Karpas-422 (cell line): ENCODE measurements around the gene SARNP. TPM values are rescaled to one million over a fixed set of nuclear protein-coding genes. Genes with fewer than 3 reads are reported as not detected.

Experiments
- DNase-seq: peaks from one replicate; pipeline ENCODE4 v3.0.0-alpha.2; 2015
- H2AFZ ChIP-seq: fragments of 200-600 bp; sonication (generic); 2 replicates; pipeline ENCODE4 v1.6.1; 2014; ENCODE audit warnings: antibody characterized with exemption, low read length, mixed read lengths
- H3K27ac ChIP-seq: fragments of 200-600 bp; sonication (generic); 2 replicates; pipeline ENCODE4 v1.5.1; 2014; ENCODE audit warnings: mild to moderate bottlenecking, low read length, moderate library complexity
- H3K27me3 ChIP-seq: fragments of 200-600 bp; sonication (generic); 2 replicates; pipeline ENCODE4 v1.6.1; 2014; ENCODE audit warnings: low read length, mixed read lengths
- H3K36me3 ChIP-seq: fragments of 200-600 bp; sonication (generic); 2 replicates; pipeline ENCODE4 v1.6.1; 2014; ENCODE audit warnings: low read length, mixed read lengths; ENCODE audit not compliant: insufficient read depth
- H3K4me1 ChIP-seq: fragments of 200-600 bp; sonication (generic); 2 replicates; pipeline ENCODE4 v1.6.1; 2014; ENCODE audit warnings: mild to moderate bottlenecking, low read length, mixed read lengths
- H3K4me2 ChIP-seq: fragments of 200-600 bp; sonication (generic); 2 replicates; pipeline ENCODE4 v1.6.1; 2014; ENCODE audit warnings: low read length, low read depth, mild to moderate bottlenecking; ENCODE audit not compliant: poor library complexity, severe bottlenecking
- H3K4me3 ChIP-seq: fragments of 200-600 bp; sonication (generic); 2 replicates; pipeline ENCODE4 v1.5.1; 2014; ENCODE audit warnings: mild to moderate bottlenecking, antibody characterized with exemption, low read length, mixed read lengths
- H3K79me2 ChIP-seq: fragments of 200-600 bp; sonication (generic); 2 replicates; pipeline ENCODE4 v1.6.1; 2014; ENCODE audit warnings: mild to moderate bottlenecking, low read length, mixed read lengths
- H3K9ac ChIP-seq: fragments of 200-600 bp; sonication (generic); 2 replicates; pipeline ENCODE4 v1.6.0; 2014; ENCODE audit warnings: low read length
- H3K9me2 ChIP-seq: fragments of 200-600 bp; sonication (generic), shearing (Covaris generic); replicated peaks from 2 replicates; pipeline ENCODE4 v1.6.0; 2014; ENCODE audit warnings: mild to moderate bottlenecking, low read length, moderate library complexity; ENCODE audit not compliant: insufficient read depth
- H3K9me3 ChIP-seq: fragments of 300-700, 200-600 bp; sonication (generic); 2 replicates; pipeline ENCODE4 v1.6.1; 2014; ENCODE audit warnings: low read length, mixed read lengths
- H4K20me1 ChIP-seq: fragments of 200-600 bp; sonication (generic); 2 replicates; pipeline ENCODE4 v1.6.1; 2014; ENCODE audit warnings: mild to moderate bottlenecking, antibody characterized with exemption, low read length, low read depth; ENCODE audit not compliant: insufficient read depth
- total RNA-seq: library from RNA; depleted of rRNA; stranded (reverse); fragments of >200 nt; shearing (Covaris generic); gene quantifications from 2 replicates; pipeline ENCODE4 v1.2.3, GENCODE V29; 2014; ENCODE audit warnings: low replicate concordance

SARNP gene
- total RNA-seq, 1 experiment from 2014 or later = 64.9 TPM

GRCh38 chr12:55797550-55797949, 20.0 kb downstream of the SARNP start:
- Histone ChIP-seq H3K79me2 (peaks cover 59% of the 10 kb centered on the region), H3K4me3 (no peak overlapping the region), H2AFZ (no peak overlapping the region), H3K9me2 (no peaks in the 10 kb centered on the region), H3K4me1 (no peaks in the 10 kb centered on the region), H3K36me3 (peaks cover 54% of the 10 kb centered on the region), H3K27ac (no peak overlapping the region), H4K20me1 (0 out of 2 replicates have a peak, but pooled peaks cover 3% of the 10 kb centered on the region), H3K9ac (no peak overlapping the region), H3K4me2 (no peak overlapping the region), H3K27me3 (no peaks in the 10 kb centered on the region), H3K9me3 (no peaks in the 10 kb centered on the region)
- no peak for DNase-seq

GRCh38 chr12:55797068-55797467, 20.5 kb downstream of the SARNP start:
- H3K9me3 ChIP-seq = no peaks in the 10 kb centered on the region
- no peak overlapping the region for H3K9ac ChIP-seq
- H3K36me3 ChIP-seq = peaks cover 54% of the 10 kb centered on the region
- peaks cover 57% of the 10 kb centered on the region for H3K79me2 ChIP-seq
- no peak overlapping the region for H3K27ac ChIP-seq
- H3K27me3 ChIP-seq = no peaks in the 10 kb centered on the region
- peak; percentile 66 for DNase-seq
- no peaks in the 10 kb centered on the region for H3K9me2 ChIP-seq
- H2AFZ ChIP-seq = no peak overlapping the region
- H3K4me2 ChIP-seq = no peak overlapping the region
- 0 out of 2 replicates have a peak, but pooled peaks cover 3% of the 10 kb centered on the region for H4K20me1 ChIP-seq
- no peaks in the 10 kb centered on the region for H3K4me1 ChIP-seq
- no peak overlapping the region for H3K4me3 ChIP-seq

GRCh38 chr12:55795950-55796349, 21.6 kb downstream of the SARNP start:
- Histone ChIP-seq H3K9me2 (no peaks in the 10 kb centered on the region), H3K9me3 (no peaks in the 10 kb centered on the region), H3K27ac (no peak overlapping the region), H3K4me2 (no peak overlapping the region), H3K4me1 (no peaks in the 10 kb centered on the region), H3K9ac (no peak overlapping the region), H3K36me3 (peaks cover 57% of the 10 kb centered on the region), H3K4me3 (no peak overlapping the region), H2AFZ (no peak overlapping the region), H4K20me1 (0 out of 2 replicates have a peak, but pooled peaks cover 3% of the 10 kb centered on the region), H3K79me2 (peaks cover 46% of the 10 kb centered on the region), H3K27me3 (no peaks in the 10 kb centered on the region)
- no peak for DNase-seq

GRCh38 chr12:55789893-55790292, 27.6 kb downstream of the SARNP start:
- no peaks in the 10 kb centered on the region for H3K9me2 ChIP-seq
- H3K4me3 ChIP-seq = no peak overlapping the region
- H4K20me1 ChIP-seq = no peaks in the 10 kb centered on the region
- DNase-seq = no peak
- no peak overlapping the region for H2AFZ ChIP-seq
- no peaks in the 10 kb centered on the region for H3K27me3 ChIP-seq
- H3K4me2 ChIP-seq = no peak overlapping the region
- H3K9me3 ChIP-seq = no peaks in the 10 kb centered on the region
- H3K36me3 ChIP-seq = peaks cover 60% of the 10 kb centered on the region
- no peak overlapping the region for H3K27ac ChIP-seq
- H3K79me2 ChIP-seq = peaks cover 24% of the 10 kb centered on the region
- H3K9ac ChIP-seq = no peak overlapping the region
- no peaks in the 10 kb centered on the region for H3K4me1 ChIP-seq

- no peaks in the 10 kb centered on the region for H3K27me3 ChIP-seq
- no peak overlapping the region for H3K4me2 ChIP-seq
- H3K36me3 ChIP-seq = peaks cover 62% of the 10 kb centered on the region
- H3K4me3 ChIP-seq = no peak overlapping the region
- H3K9me2 ChIP-seq = no peaks in the 10 kb centered on the region
- no peak overlapping the region for H2AFZ ChIP-seq
- no peak overlapping the region for H3K9ac ChIP-seq
- H4K20me1 ChIP-seq = no peaks in the 10 kb centered on the region
- H3K27ac ChIP-seq = no peak overlapping the region
- no peaks in the 10 kb centered on the region for H3K9me3 ChIP-seq
- H3K79me2 ChIP-seq = peaks cover 22% of the 10 kb centered on the region
- no peak for DNase-seq
- H3K4me1 ChIP-seq = no peaks in the 10 kb centered on the region
Measured at GRCh38 chr12:55789171-55789570, 28.4 kb downstream of the SARNP start.

GRCh38 chr12:55788546-55788945, 29.0 kb downstream of the SARNP start:
- no peak overlapping the region for H3K4me2 ChIP-seq
- no peaks in the 10 kb centered on the region for H3K27me3 ChIP-seq
- no peaks in the 10 kb centered on the region for H3K9me2 ChIP-seq
- H2AFZ ChIP-seq = no peak overlapping the region
- H3K9me3 ChIP-seq = no peaks in the 10 kb centered on the region
- no peaks in the 10 kb centered on the region for H4K20me1 ChIP-seq
- no peaks in the 10 kb centered on the region for H3K4me1 ChIP-seq
- no peak overlapping the region for H3K9ac ChIP-seq
- H3K4me3 ChIP-seq = no peak overlapping the region
- no peak overlapping the region for H3K27ac ChIP-seq
- no peak for DNase-seq
- peaks cover 16% of the 10 kb centered on the region for H3K79me2 ChIP-seq
- H3K36me3 ChIP-seq = peaks cover 62% of the 10 kb centered on the region

- no peaks in the 10 kb centered on the region for H3K4me1 ChIP-seq
- H3K4me2 ChIP-seq = no peak overlapping the region
- peaks cover 19% of the 10 kb centered on the region for H3K79me2 ChIP-seq
- H3K27ac ChIP-seq = no peak overlapping the region
- H3K9me2 ChIP-seq = no peaks in the 10 kb centered on the region
- no peaks in the 10 kb centered on the region for H3K9me3 ChIP-seq
- H2AFZ ChIP-seq = no peak overlapping the region
- no peak overlapping the region for H3K4me3 ChIP-seq
- no peaks in the 10 kb centered on the region for H4K20me1 ChIP-seq
- H3K9ac ChIP-seq = no peak overlapping the region
- no peak for DNase-seq
- peaks cover 56% of the 10 kb centered on the region; the same call in 1 of the 2 replicates for H3K36me3 ChIP-seq
- no peaks in the 10 kb centered on the region for H3K27me3 ChIP-seq
Measured at GRCh38 chr12:55780685-55781084, 36.8 kb downstream of the SARNP start.

GRCh38 chr12:55777856-55778255, 39.7 kb downstream of the SARNP start:
- H3K4me2 ChIP-seq = no peak overlapping the region
- H3K36me3 ChIP-seq = peaks cover 36% of the 10 kb centered on the region; the same call in 1 of the 2 replicates
- H2AFZ ChIP-seq = no peak overlapping the region
- no peaks in the 10 kb centered on the region for H3K27me3 ChIP-seq
- H3K9me3 ChIP-seq = no peaks in the 10 kb centered on the region
- DNase-seq = no peak
- H3K9me2 ChIP-seq = no peaks in the 10 kb centered on the region
- H3K4me3 ChIP-seq = no peak overlapping the region
- no peak overlapping the region for H3K27ac ChIP-seq
- H4K20me1 ChIP-seq = 0 out of 2 replicates have a peak, but pooled peaks cover 3% of the 10 kb centered on the region
- no peak overlapping the region for H3K9ac ChIP-seq
- H3K79me2 ChIP-seq = peaks cover 29% of the 10 kb centered on the region; the same call in 1 of the 2 replicates
- H3K4me1 ChIP-seq = no peaks in the 10 kb centered on the region
